SK-N-SH treated with all-trans-retinoic acid at 6 μM for 48 hours (cell line): ENCODE measurements around the gene CCM2L.

Experiments used
- ATAC-seq: fragments of 200-7000 bp; cut with Tn5 transposase; 3 replicates; pipeline ENCODE4 v1.9.1; 2020; ENCODE audit warnings: mild to moderate bottlenecking, moderate library complexity
- ARNTL ChIP-seq: fragments of 450-650 bp; formaldehyde crosslinking; IDR thresholded peaks from 2 replicates; pipeline ENCODE4 v1.5.0; 2020; ENCODE audit warnings: low read depth, mild to moderate bottlenecking, moderate library complexity, borderline replicate concordance
- BACH2 ChIP-seq: fragments of 250-450 bp; sonication (Bioruptor Pico); IDR thresholded peaks from 2 replicates; pipeline ENCODE4 v1.9.0; 2021; ENCODE audit warnings: mild to moderate bottlenecking, borderline replicate concordance
- CSDC2 ChIP-seq: fragments of 250-450 bp; sonication (Bioruptor Pico); IDR thresholded peaks from 2 replicates; pipeline ENCODE4 v1.5.0; 2020; ENCODE audit warnings: mild to moderate bottlenecking, moderate library complexity
- ESRRG ChIP-seq: fragments of 250-450 bp; sonication (Bioruptor Pico); IDR thresholded peaks from 2 replicates; pipeline ENCODE4 v1.6.1; 2021; ENCODE audit warnings: mild to moderate bottlenecking
- GLIS3 ChIP-seq: fragments of 250-450 bp; sonication (Bioruptor Pico); IDR thresholded peaks from 2 replicates; pipeline ENCODE4 v1.5.0; 2020; ENCODE audit warnings: mild to moderate bottlenecking, moderate library complexity
- ISL1 ChIP-seq: fragments of 250-450 bp; sonication (Bioruptor Pico); IDR thresholded peaks from 2 replicates; pipeline ENCODE4 v2.1.2; 2022; ENCODE audit warnings: mild to moderate bottlenecking, moderate library complexity
- OSR1 ChIP-seq: fragments of 250-450 bp; sonication (Bioruptor Pico); IDR thresholded peaks from 2 replicates; pipeline ENCODE4 v1.8.0; 2022; ENCODE audit warnings: moderate library complexity, mild to moderate bottlenecking, inconsistent platforms
- PPARA ChIP-seq: fragments of 250-450 bp; sonication (Bioruptor Pico); IDR thresholded peaks from 2 replicates; pipeline ENCODE4 v1.5.0; 2020; ENCODE audit warnings: mild to moderate bottlenecking, borderline replicate concordance
- RARB ChIP-seq: fragments of 250-450 bp; sonication (Bioruptor Pico); IDR thresholded peaks from 2 replicates; pipeline ENCODE4 v1.8.0; 2021; ENCODE audit warnings: mild to moderate bottlenecking, moderate library complexity
- SNAI2 ChIP-seq: fragments of 250-450 bp; sonication (Bioruptor Pico); IDR thresholded peaks from 2 replicates; pipeline ENCODE4 v1.5.0; 2020; ENCODE audit warnings: mild to moderate bottlenecking, moderate library complexity
- TCF4 ChIP-seq: fragments of 250-450 bp; sonication (Bioruptor Pico); IDR thresholded peaks from 2 replicates; pipeline ENCODE4 v1.8.0; 2021; ENCODE audit warnings: mild to moderate bottlenecking, moderate library complexity, borderline replicate concordance
- TOX ChIP-seq: fragments of 250-450 bp; sonication (Bioruptor Pico); IDR thresholded peaks from 2 replicates; pipeline ENCODE4 v1.8.0; 2021; ENCODE audit warnings: mild to moderate bottlenecking, moderate library complexity, borderline replicate concordance
- ZC3H10 ChIP-seq: fragments of 250-450 bp; sonication (Bioruptor Pico); IDR thresholded peaks from 2 replicates; pipeline ENCODE4 v1.5.1; 2021; ENCODE audit warnings: mild to moderate bottlenecking, moderate library complexity
- ZFP3 ChIP-seq: fragments of 250-450 bp; sonication (Bioruptor Pico); IDR thresholded peaks from 2 replicates; pipeline ENCODE4 v1.5.0; 2020; ENCODE audit warnings: mild to moderate bottlenecking, moderate library complexity
- ZFP30 ChIP-seq: fragments of 450-650 bp; formaldehyde crosslinking; IDR thresholded peaks from 2 replicates; pipeline ENCODE4 v1.5.0; 2022; ENCODE audit warnings: mild to moderate bottlenecking, moderate library complexity
- ZNF565 ChIP-seq: fragments of 450-650 bp; formaldehyde crosslinking; conservative IDR thresholded peaks from 2 replicates; pipeline ENCODE4 v1.5.0; 2020; ENCODE audit warnings: low read depth, mild to moderate bottlenecking, moderate library complexity
- ZNF70 ChIP-seq: fragments of 450-650 bp; formaldehyde crosslinking; IDR thresholded peaks from 2 replicates; pipeline ENCODE4 v1.5.0; 2020; ENCODE audit warnings: mild to moderate bottlenecking, moderate library complexity
- ZNF8 ChIP-seq: fragments of 450-650 bp; formaldehyde crosslinking; IDR thresholded peaks from 2 replicates; pipeline ENCODE4 v1.5.0; 2020; ENCODE audit warnings: mild to moderate bottlenecking, moderate library complexity
- TF ChIP-seq, protein P1 (sequence below): fragments of 250-450 bp; sonication (Bioruptor Pico); IDR thresholded peaks from 2 replicates; pipeline ENCODE4 v1.5.1; 2020; ENCODE audit warnings: low read depth, mild to moderate bottlenecking, moderate library complexity
- TF ChIP-seq, protein P2 (sequence below): fragments of 250-450 bp; sonication (Bioruptor Pico); IDR thresholded peaks from 2 replicates; pipeline ENCODE4 v1.5.0; 2020; ENCODE audit warnings: mild to moderate bottlenecking, moderate library complexity
- TF ChIP-seq, protein P3 (sequence below): fragments of 250-450 bp; sonication (Bioruptor Pico); IDR thresholded peaks from 2 replicates; pipeline ENCODE4 v1.8.0; 2020; ENCODE audit warnings: mild to moderate bottlenecking, moderate library complexity, borderline replicate concordance

The CCM2L gene

DNA sequence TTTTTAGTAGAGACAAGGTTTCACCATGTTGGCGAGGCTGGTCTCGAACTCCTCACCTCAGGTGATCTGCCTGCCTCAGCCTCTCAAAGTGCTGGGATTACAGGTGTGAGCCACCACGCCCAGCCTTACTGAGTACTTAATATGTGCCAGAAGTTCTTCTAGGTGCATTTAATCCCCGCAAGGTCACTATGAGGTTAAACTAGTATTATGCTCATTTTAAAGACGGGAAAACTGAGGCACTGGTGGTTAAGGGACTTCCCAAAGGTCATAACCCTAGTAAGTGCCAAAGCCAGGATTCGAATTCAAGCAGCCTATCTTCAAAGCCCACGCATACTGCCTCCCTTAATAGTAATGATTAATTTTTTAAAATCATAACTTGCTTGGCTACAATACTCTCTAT is 674 bp upstream of the CCM2L start (continued):
- no peak for TF ChIP-seq TOX (CRISPR knock-in tag)
- no peak for TF ChIP-seq CSDC2 (CRISPR knock-in tag)
- no peak for TF ChIP-seq ZFP3 (CRISPR knock-in tag)
- no peak for TF ChIP-seq PPARA
- no peak for TF ChIP-seq TCF4 (CRISPR knock-in tag)
- no peak for TF ChIP-seq ZFP30 (CRISPR knock-in tag)
- TF ChIP-seq ESRRG (CRISPR knock-in tag) = no peak
- TF ChIP-seq ZNF8 (CRISPR knock-in tag) = no peak
- TF ChIP-seq ISL1 (CRISPR knock-in tag) = no peak
- TF ChIP-seq, protein P1, sequence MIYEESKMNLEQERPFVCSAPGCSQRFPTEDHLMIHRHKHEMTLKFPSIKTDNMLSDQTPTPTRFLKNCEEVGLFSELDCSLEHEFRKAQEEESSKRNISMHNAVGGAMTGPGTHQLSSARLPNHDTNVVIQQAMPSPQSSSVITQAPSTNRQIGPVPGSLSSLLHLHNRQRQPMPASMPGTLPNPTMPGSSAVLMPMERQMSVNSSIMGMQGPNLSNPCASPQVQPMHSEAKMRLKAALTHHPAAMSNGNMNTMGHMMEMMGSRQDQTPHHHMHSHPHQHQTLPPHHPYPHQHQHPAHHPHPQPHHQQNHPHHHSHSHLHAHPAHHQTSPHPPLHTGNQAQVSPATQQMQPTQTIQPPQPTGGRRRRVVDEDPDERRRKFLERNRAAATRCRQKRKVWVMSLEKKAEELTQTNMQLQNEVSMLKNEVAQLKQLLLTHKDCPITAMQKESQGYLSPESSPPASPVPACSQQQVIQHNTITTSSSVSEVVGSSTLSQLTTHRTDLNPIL (CRISPR knock-in tag) = no peak
- no peak for TF ChIP-seq ZC3H10 (CRISPR knock-in tag)

DNA sequence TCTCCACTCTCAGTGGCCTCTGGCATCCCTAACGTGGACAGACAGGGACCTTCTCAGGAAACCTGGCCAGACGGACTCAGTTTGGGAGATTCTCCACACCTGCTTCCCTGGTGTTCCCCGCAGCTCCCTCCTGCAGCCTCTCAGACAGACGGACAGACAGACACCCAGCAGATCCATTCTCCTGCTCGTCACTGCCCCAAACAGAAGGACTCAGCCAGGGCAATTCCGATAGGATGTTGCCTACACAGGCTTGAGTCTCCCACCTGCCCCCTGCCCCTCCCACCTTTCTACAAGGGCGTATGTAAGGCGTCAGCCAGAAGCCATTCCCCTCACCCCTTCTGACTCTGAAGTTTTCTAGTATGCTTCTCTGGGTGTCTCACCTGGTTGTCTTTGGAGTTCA is 428 bp downstream of the CCM2L start:
- TF ChIP-seq, protein P2, sequence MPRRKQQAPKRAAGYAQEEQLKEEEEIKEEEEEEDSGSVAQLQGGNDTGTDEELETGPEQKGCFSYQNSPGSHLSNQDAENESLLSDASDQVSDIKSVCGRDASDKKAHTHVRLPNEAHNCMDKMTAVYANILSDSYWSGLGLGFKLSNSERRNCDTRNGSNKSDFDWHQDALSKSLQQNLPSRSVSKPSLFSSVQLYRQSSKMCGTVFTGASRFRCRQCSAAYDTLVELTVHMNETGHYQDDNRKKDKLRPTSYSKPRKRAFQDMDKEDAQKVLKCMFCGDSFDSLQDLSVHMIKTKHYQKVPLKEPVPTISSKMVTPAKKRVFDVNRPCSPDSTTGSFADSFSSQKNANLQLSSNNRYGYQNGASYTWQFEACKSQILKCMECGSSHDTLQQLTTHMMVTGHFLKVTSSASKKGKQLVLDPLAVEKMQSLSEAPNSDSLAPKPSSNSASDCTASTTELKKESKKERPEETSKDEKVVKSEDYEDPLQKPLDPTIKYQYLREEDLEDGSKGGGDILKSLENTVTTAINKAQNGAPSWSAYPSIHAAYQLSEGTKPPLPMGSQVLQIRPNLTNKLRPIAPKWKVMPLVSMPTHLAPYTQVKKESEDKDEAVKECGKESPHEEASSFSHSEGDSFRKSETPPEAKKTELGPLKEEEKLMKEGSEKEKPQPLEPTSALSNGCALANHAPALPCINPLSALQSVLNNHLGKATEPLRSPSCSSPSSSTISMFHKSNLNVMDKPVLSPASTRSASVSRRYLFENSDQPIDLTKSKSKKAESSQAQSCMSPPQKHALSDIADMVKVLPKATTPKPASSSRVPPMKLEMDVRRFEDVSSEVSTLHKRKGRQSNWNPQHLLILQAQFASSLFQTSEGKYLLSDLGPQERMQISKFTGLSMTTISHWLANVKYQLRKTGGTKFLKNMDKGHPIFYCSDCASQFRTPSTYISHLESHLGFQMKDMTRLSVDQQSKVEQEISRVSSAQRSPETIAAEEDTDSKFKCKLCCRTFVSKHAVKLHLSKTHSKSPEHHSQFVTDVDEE = no peak
- TF ChIP-seq ZFP3 (CRISPR knock-in tag) (no peak), RARB (CRISPR knock-in tag) (no peak), TOX (CRISPR knock-in tag) (no peak), ISL1 (CRISPR knock-in tag) (no peak), ZNF70 (CRISPR knock-in tag) (no peak), ARNTL (CRISPR knock-in tag) (no peak), SNAI2 (CRISPR knock-in tag) (no peak), PPARA (no peak), BACH2 (CRISPR knock-in tag) (no peak), OSR1 (CRISPR knock-in tag) (no peak), GLIS3 (CRISPR knock-in tag) (no peak)
- TF ChIP-seq, protein P3, sequence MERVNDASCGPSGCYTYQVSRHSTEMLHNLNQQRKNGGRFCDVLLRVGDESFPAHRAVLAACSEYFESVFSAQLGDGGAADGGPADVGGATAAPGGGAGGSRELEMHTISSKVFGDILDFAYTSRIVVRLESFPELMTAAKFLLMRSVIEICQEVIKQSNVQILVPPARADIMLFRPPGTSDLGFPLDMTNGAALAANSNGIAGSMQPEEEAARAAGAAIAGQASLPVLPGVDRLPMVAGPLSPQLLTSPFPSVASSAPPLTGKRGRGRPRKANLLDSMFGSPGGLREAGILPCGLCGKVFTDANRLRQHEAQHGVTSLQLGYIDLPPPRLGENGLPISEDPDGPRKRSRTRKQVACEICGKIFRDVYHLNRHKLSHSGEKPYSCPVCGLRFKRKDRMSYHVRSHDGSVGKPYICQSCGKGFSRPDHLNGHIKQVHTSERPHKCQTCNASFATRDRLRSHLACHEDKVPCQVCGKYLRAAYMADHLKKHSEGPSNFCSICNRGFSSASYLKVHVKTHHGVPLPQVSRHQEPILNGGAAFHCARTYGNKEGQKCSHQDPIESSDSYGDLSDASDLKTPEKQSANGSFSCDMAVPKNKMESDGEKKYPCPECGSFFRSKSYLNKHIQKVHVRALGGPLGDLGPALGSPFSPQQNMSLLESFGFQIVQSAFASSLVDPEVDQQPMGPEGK (CRISPR knock-in tag) = no peak
- ATAC-seq = no peak

DNA sequence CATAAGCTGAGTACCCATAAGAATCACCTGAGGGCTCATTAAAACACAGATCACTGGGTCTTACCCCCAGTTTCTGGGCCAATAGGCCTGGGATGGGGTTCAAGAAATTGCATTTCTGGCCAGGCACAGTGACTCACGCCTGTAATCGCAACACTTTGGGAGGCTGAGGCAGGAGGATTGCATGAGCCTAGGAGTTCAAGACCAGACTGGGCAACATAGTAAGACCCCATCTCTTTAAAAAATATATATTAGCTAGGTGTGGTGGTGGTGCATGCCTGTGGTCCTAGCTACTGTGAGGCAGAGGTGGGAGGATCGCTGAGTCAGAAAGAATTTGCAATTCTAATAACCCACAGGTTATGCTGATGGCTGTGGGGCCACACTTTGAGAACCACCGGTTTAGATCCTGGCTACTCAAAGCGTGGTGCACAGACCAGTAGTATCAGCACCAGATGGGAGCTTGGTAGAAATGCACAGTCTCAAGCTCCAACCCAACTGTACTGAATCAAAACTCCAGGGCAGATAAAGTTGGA is 2.0 kb downstream of the CCM2L start:
- ATAC-seq = no peak

More for the DNA sequence above, 2.0 kb downstream of the CCM2L start:
- TF ChIP-seq ESRRG (CRISPR knock-in tag) = no peak
- TF ChIP-seq TCF4 (CRISPR knock-in tag) = no peak
- TF ChIP-seq BACH2 (CRISPR knock-in tag) = no peak
- TF ChIP-seq ZNF70 (CRISPR knock-in tag) = no peak
- no peak for TF ChIP-seq SNAI2 (CRISPR knock-in tag)
- TF ChIP-seq OSR1 (CRISPR knock-in tag) = no peak
- TF ChIP-seq ISL1 (CRISPR knock-in tag) = no peak
- no peak for TF ChIP-seq PPARA
- TF ChIP-seq GLIS3 (CRISPR knock-in tag) = no peak
- TF ChIP-seq, protein P3 (CRISPR knock-in tag) = no peak
- no peak for TF ChIP-seq TOX (CRISPR knock-in tag)
- TF ChIP-seq RARB (CRISPR knock-in tag) = no peak
- TF ChIP-seq, protein P2 = no peak
- TF ChIP-seq, protein P1 (CRISPR knock-in tag) = no peak
- TF ChIP-seq CSDC2 (CRISPR knock-in tag) = no peak
- TF ChIP-seq ZNF565 = no peak
- TF ChIP-seq ARNTL (CRISPR knock-in tag) = no peak
- TF ChIP-seq ZFP3 (CRISPR knock-in tag) = no peak
- TF ChIP-seq, all 23 proteins: peak for 0
